ENCODE measurements around the gene PAF1. TPM values are rescaled to one million over a fixed set of nuclear protein-coding genes. Genes with fewer than 3 reads are reported as not detected.
A peak's percentile ranks its signal among the peaks of the same experiment; 100 is the strongest.

The PAF1 gene
- polyA plus RNA-seq, 2 of the 4 experiments (the other 2 are of a cell fraction), result 103 to 110 TPM

- ChIA-PET CTCF (interaction anchor here (1.2 to 23.5 kb wide), 7 partner anchors 9 to 77 kb away, joined by 3 to 457 read pairs (median 36); partner anchors contain the start of genes MED29, PAF1, PLEKHG2 and ZFP36), POLR2A (interaction anchor here (1.4 to 10.5 kb wide), 3 partner anchors 9 to 11 kb away, joined by 4 to 160 read pairs (median 34); partner anchors contain the start of gene RPS16)
- Histone ChIP-seq H3K4me3 (no peak overlapping the region), H3K4me2 (no peak overlapping the region), H3K4me1 (peaks cover 34% of the 10 kb centered on the region), H3K9me3 (no peaks in the 10 kb centered on the region), H3K27ac (no peak overlapping the region)
- DNase-seq (ENCODE audit: low read depth in 1 of 2, low spot score in 1 of 2) (no peak), ATAC-seq (no peak), FAIRE-seq (peak; percentile 96)
- 95% methylated on average over 7 of the region's 7 CpGs for WGBS (ENCODE audit: missing lambda C conversion rate)
- TF ChIP-seq TFCP2L1 (CRISPR knock-in tag; IDR thresholded peaks at IDR 0.05) (no peak), NFE2L2 (conservative IDR thresholded peaks at IDR 0.05; ENCODE audit: low read length) (0 out of 2 replicates have a peak, but pooled peaks have one; percentile 0), POLR2AphosphoS2 (conservative IDR thresholded peaks at IDR 0.05; ENCODE audit: low read length) (peak; percentile 87; the same call in 1 of the 2 replicates)
These were observed 34.8 kb upstream of the PAF1 start for GRCh38 chr19:39425744-39426143.

- no peak for DNase-seq (ENCODE audit: low read depth in 1 of 2, low spot score in 1 of 2)
These were observed 34.0 kb upstream of the PAF1 start for GRCh38 chr19:39424934-39425333.

GRCh38 chr19:39423258-39424086 is 32.6 kb upstream of the PAF1 start:
- no peak for DNase-seq (ENCODE audit: low read depth in 1 of 2, low spot score in 1 of 2)
- CTCF ChIA-PET, result interaction anchor here (1.0 to 23.5 kb wide), 11 partner anchors 7 to 250 kb away, joined by 3 to 457 read pairs (median 6); partner anchors contain the start of genes MED29, PAF1, PLEKHG2 and RPS16
- Histone ChIP-seq H3K9me3 (no peaks in the 10 kb centered on the region), H3K4me1 (peaks cover 12% of the 10 kb centered on the region), H3K4me2 (no peak overlapping the region), H3K4me3 (no peak overlapping the region), H3K27ac (no peak overlapping the region)
- WGBS (ENCODE audit: missing lambda C conversion rate), result 90% methylated on average over 35 of the region's 35 CpGs
- FAIRE-seq, result peak; percentile 68
- 0 out of 2 replicates have a peak, but pooled peaks have one; percentile 24 for TF ChIP-seq MAX (IDR thresholded peaks at IDR 0.05)
- TF ChIP-seq NFE2L2 (conservative IDR thresholded peaks at IDR 0.05; ENCODE audit: low read length), result no peak
- 0 out of 6 replicates have a peak, but pooled peaks of 1 of the 2 experiments have one; percentile 1 for ATAC-seq
- POLR2A ChIA-PET, result interaction anchor here (0.6 to 10.5 kb wide), 3 partner anchors 9 to 12 kb away, joined by 3 to 160 read pairs (median 3); partner anchors contain the start of gene RPS16

More at GRCh38 chr19:39424934-39425333, 34.0 kb upstream of the PAF1 start:
- TF ChIP-seq JUN (IDR thresholded peaks at IDR 0.05) (0 out of 5 replicates have a peak, but pooled peaks of 1 of the 2 experiments have one; percentile 23), ZC3H11A (IDR thresholded peaks at IDR 0.05) (no peak), USF2 (IDR thresholded peaks at IDR 0.05) (no peak)
- H3K27ac ChIP-seq, result no peak overlapping the region
- ATAC-seq, result no peak
- no peak overlapping the region for H3K4me3 ChIP-seq
- H3K4me1 ChIP-seq, result peaks cover 27% of the 10 kb centered on the region
- H3K4me2 ChIP-seq, result no peak overlapping the region
- POLR2A ChIA-PET, result interaction anchor here (10.5 kb wide), 1 partner anchor 11 kb away, joined by 160 read pairs; the partner anchor contains the start of gene RPS16
- no peaks in the 10 kb centered on the region for H3K9me3 ChIP-seq
- CTCF ChIA-PET, result interaction anchor here (0.9 to 23.5 kb wide), 9 partner anchors 8 to 108 kb away, joined by 3 to 457 read pairs (median 11); partner anchors contain the start of genes EID2B, MED29, PAF1 and PLEKHG2
- FAIRE-seq, result no peak
- WGBS (ENCODE audit: missing lambda C conversion rate), result 88% methylated on average over 8 of the region's 16 CpGs

GRCh38 chr19:39422020-39422419 is 31.1 kb upstream of the PAF1 start:
- POLR2A ChIA-PET, result interaction anchor here (1.4 to 10.5 kb wide), 2 partner anchors 12 to 13 kb away, joined by 3 to 160 read pairs; partner anchors contain the start of gene RPS16
- CTCF ChIA-PET, result interaction anchor here (1.2 to 23.5 kb wide), 9 partner anchors 5 to 250 kb away, joined by 3 to 457 read pairs (median 11); partner anchors contain the start of genes EID2B, MED29, PAF1 and PLEKHG2
- Histone ChIP-seq H3K4me1 (no peaks in the 10 kb centered on the region), H3K4me2 (no peak overlapping the region), H3K27ac (no peak overlapping the region), H3K9me3 (no peaks in the 10 kb centered on the region), H3K4me3 (no peak overlapping the region)
- TF ChIP-seq MAFK (IDR thresholded peaks at IDR 0.05; ENCODE audit: partially characterized antibody), result peak; percentile 93
- TF ChIP-seq CBX8 (IDR thresholded peaks at IDR 0.05), result no peak
- no peak for DNase-seq (ENCODE audit: low read depth in 1 of 2, low spot score in 1 of 2)
- no peak for FAIRE-seq
- 93% methylated on average over 5 of the region's 5 CpGs for WGBS (ENCODE audit: missing lambda C conversion rate)
- no peak for ATAC-seq

GRCh38 chr19:39420769-39421168 is 29.9 kb upstream of the PAF1 start:
- DNase-seq (ENCODE audit: low read depth in 1 of 2, low spot score in 1 of 2), result peak in 1 of 2 experiments; percentile 29
- no peak overlapping the region for H3K4me2 ChIP-seq
- TF ChIP-seq TFCP2L1 (CRISPR knock-in tag; IDR thresholded peaks at IDR 0.05), result 0 out of 2 replicates have a peak, but pooled peaks have one; percentile 15
- no peak for TF ChIP-seq KDM1A (IDR thresholded peaks at IDR 0.05; ENCODE audit: low read depth)
- peak; percentile 41; the same call in 1 of the 2 replicates for TF ChIP-seq POLR2AphosphoS2 (conservative IDR thresholded peaks at IDR 0.05; ENCODE audit: low read length)
- H3K4me1 ChIP-seq, result no peaks in the 10 kb centered on the region
- peak in 1 of 2 experiments; percentile 5; a peak in 2 of 6 replicates for ATAC-seq
- WGBS (ENCODE audit: missing lambda C conversion rate), result 91% methylated on average over 15 of the region's 15 CpGs
- POLR2A ChIA-PET, result interaction anchor here (1.4 to 10.5 kb wide), 2 partner anchors 13 to 15 kb away, joined by 3 to 160 read pairs; partner anchors contain the start of gene RPS16
- CTCF ChIA-PET, result interaction anchor here (0.9 to 23.5 kb wide), 10 partner anchors 6 to 1186 kb away, joined by 3 to 457 read pairs (median 12); partner anchors contain the start of genes EID2B, MED29, PAF1 and PLEKHG2
- H3K27ac ChIP-seq, result no peak overlapping the region
- no peak overlapping the region for H3K4me3 ChIP-seq
- no peak for FAIRE-seq
- no peaks in the 10 kb centered on the region for H3K9me3 ChIP-seq
